ENCODE data around the gene SLC17A7.
"Not testable (repeated sequence)": the region's sequence is repeated elsewhere in the genome, so short reads cannot be mapped to it uniquely, and the experiment has no call there.

SLC17A7 gene

DNA sequence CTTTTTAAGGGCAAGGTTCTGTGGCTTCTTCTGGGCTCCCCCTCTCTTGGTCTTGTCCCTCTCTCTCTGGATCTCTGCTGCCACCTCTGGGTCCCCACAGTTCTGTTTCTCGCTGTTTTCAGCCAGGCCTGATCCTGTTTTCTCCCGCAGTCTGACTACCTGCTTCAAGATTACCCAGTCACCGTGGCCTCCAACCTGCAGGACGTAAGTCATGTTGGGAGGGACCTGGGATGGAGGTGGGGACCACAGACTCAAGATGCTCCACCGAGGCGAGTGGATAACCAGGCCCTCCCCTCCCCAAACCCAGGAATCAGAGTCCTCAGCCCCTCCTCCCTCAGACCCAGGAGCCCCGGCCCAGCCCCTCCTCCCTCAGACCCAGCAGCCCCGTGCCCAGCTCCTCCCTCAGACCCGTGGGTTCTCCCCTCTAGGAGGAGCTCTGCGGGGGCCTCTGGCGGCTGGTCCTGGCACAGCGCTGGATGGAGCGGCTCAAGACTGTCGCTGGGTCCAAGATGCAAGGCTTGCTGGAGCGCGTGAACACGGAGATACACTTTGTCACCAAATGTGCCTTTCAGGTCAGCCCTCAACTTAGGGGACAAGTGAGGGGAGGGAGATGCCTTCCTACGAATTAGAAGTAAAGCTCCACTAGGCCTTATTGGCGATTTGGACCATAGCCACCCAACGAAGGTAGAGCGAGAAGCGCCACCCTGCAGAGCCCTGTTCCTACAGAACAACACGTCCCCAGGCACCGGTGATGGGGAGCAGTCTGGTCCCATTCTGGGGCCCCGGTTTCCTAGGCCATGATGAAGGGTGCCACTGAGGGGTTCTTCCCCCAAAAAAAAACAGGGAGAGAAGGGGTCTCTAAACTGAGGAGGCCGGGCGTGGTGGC lies 34.9 kb upstream of the SLC17A7 start:
- DNase-seq (ENCODE audit: low read depth), result no peak
- H3K4me3 ChIP-seq (ENCODE audit: control insufficient read depth, low read depth, low read length), result no peak overlapping the region
- TF ChIP-seq, protein P1, sequence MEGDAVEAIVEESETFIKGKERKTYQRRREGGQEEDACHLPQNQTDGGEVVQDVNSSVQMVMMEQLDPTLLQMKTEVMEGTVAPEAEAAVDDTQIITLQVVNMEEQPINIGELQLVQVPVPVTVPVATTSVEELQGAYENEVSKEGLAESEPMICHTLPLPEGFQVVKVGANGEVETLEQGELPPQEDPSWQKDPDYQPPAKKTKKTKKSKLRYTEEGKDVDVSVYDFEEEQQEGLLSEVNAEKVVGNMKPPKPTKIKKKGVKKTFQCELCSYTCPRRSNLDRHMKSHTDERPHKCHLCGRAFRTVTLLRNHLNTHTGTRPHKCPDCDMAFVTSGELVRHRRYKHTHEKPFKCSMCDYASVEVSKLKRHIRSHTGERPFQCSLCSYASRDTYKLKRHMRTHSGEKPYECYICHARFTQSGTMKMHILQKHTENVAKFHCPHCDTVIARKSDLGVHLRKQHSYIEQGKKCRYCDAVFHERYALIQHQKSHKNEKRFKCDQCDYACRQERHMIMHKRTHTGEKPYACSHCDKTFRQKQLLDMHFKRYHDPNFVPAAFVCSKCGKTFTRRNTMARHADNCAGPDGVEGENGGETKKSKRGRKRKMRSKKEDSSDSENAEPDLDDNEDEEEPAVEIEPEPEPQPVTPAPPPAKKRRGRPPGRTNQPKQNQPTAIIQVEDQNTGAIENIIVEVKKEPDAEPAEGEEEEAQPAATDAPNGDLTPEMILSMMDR (conservative IDR thresholded peaks at IDR 0.05; ENCODE audit: control insufficient read depth, insufficient read depth, low read depth, low read length), result peak; percentile 39

DNA sequence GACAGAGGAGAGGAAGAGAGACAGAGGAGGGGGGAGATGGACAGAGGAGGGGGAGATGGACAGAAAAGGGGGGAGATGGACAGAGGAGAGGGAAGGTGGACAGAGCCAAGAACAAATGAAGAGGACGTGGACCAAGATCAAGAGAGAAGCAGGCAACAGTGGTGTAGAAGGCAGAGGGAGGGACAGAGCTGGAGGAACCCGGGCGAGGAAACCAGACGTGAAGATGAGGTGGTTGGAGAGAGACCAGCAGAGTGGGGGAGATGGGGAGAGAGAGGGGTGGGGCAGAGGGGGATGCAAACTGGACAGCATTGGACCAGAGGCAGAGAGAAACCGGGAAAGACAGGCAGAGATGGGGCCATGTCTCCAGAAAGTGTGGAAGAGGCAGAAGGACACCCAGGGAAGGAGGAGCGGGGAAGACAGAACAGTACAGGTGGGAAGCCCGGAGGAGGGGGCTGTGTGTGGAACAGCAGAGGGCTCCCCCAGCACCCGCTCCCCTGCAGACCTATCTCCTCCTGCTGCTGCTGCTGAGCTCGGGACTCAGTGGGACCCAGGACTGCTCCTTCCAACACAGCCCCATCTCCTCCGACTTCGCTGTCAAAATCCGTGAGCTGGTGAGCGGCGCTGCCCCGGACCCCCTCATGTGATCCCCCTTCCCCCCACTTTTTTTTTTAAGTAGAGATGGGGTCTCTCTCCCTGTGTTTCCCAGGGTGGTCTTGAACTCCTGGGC lies 34.0 kb upstream of the SLC17A7 start:
- DNase-seq (ENCODE audit: low read depth), result no peak
- TF ChIP-seq, protein P1 (conservative IDR thresholded peaks at IDR 0.05; ENCODE audit: control insufficient read depth, insufficient read depth, low read depth, low read length), result no peak
- H3K4me3 ChIP-seq (ENCODE audit: control insufficient read depth, low read depth, low read length), result no peak overlapping the region

DNA sequence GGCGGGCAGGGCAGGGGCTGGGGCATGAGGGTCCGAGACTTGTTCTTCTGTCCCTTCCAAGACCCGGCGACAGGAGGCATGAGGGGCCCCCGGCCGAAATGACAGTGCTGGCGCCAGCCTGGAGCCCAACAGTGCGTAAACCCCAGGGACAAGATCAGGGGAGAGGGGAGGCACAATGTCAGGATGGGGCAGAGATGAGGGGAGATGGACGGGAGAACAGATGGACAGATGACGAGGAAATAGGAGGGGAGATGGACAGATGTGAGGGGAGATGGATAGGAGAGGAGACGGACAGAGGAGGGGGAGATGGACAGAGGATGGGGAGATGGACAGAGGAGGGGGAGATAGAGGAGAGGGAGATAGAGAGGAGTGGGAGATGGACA lies 33.2 kb upstream of the SLC17A7 start:
- H3K4me3 ChIP-seq (ENCODE audit: control insufficient read depth, low read depth, low read length), result peak overlapping the region; percentile 77
- no peak for DNase-seq (ENCODE audit: low read depth)
- TF ChIP-seq, protein P1 (conservative IDR thresholded peaks at IDR 0.05; ENCODE audit: control insufficient read depth, insufficient read depth, low read depth, low read length), result no peak

DNA sequence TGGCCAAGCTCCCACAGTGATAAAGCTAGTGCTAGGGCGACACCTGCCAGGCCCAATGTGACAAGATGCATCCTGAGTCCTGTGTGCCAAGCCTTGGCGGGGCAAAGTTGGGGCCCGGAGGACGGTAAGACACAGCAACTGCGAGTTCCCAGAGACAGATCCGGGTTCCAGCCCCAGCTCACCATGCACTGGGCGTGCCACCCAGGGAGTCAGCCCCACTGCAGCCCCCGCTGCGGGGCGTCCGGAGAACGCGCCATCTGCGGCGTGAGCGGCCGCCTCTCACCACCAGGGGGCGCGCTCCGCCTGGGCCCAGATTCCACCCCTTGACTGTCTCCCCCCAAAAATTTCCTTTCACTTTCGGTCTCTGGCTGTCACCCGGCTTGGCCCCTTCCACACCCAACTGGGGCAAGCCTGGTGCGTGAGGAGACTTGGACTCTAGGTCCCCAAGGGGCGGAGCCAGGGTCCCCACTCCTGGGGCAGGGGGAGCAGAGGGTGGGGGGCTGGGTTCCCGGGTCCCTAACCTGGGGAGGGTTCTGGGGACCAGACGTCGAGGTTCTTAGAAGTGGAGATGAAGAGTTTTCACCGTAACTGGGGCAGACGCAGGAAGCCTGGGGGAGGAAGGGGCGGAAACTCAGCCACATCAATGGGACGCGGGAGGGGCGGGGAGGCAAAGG lies 32.7 kb upstream of the SLC17A7 start, which contains the start of gene FLT3LG:
Gene FLT3LG, plus strand, starts transcription at position 348 of the 674 bp plus-strand sequence. CDS start 425 bp downstream, outside the sequence.
- peak within 1 kb of the TSS; percentile 77 for H3K4me3 ChIP-seq (ENCODE audit: control insufficient read depth, low read depth, low read length)
- TF ChIP-seq, protein P1 (conservative IDR thresholded peaks at IDR 0.05; ENCODE audit: control insufficient read depth, insufficient read depth, low read depth, low read length), result peak; percentile 74
- DNase-seq (ENCODE audit: low read depth), result peak; percentile 75

DNA sequence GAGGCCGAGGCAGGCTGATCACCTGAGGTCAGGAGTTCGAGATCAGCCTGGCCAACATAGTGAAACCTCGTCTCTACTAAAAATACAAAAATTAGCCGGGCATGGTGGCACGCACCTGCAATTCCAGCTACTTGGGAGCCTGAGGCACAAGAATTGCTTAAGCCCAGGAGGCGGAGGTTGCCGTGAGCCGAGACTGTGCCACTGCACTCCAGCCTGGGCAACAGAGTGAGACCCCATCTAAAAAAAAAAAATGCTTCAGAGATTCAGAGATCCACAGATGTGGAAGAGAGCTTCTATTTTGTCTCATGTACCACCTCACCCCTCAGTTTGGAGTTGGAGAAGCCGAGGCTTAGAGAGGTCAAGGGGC lies 32.2 kb upstream of the SLC17A7 start:
- not testable (repeated sequence) for DNase-seq (ENCODE audit: low read depth); H3K4me3 ChIP-seq (ENCODE audit: control insufficient read depth, low read depth, low read length)

DNA sequence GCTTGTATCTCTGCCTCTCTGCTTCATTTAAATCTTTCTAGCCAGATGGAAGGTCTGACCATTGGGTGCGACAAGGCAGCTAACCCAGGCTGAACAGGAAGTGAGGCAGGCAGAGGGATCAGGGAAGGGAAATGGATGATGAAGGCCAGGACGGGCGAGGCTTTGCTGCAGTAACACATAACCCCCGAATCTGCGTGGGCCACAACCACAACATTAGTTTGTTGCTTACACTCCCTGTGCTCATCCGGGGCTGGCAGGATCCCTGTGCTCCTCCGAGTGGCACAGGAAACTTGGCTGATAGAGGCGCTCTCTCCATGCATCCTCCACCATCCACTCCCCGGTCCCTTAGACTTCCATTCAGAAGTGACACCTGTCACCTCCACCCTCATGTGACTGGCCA lies 31.6 kb upstream of the SLC17A7 start:
- DNase-seq (ENCODE audit: low read depth), result no peak
- TF ChIP-seq, protein P1 (conservative IDR thresholded peaks at IDR 0.05; ENCODE audit: control insufficient read depth, insufficient read depth, low read depth, low read length), result no peak
- H3K4me3 ChIP-seq (ENCODE audit: control insufficient read depth, low read depth, low read length), result no peak overlapping the region

DNA sequence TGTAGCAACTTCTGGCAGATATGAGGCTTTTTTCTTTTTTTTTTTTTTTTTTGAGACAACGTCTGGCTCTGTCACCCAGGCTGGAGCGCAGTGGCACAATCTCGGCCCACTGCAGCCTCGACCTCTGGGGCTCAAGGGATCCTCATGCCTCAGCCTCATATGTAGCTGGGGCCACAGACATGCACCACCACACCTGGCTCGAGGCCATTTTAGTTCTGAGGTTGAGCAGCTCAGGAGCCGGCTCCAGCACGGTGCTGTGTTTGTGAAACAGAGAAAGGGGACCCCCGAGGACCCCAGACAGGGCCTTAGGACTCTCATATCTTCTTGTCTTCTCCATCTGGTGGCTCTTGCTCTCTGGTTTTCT lies 29.3 kb upstream of the SLC17A7 start:
- no peak for DNase-seq (ENCODE audit: low read depth)
- no peak overlapping the region for H3K4me3 ChIP-seq (ENCODE audit: control insufficient read depth, low read depth, low read length)
- TF ChIP-seq, protein P1 (conservative IDR thresholded peaks at IDR 0.05; ENCODE audit: control insufficient read depth, insufficient read depth, low read depth, low read length), result no peak
